Measurements from ENCODE around the gene ABLIM1.

GRCh38 chr10:114575417-114576131 is 82.5 kb downstream of the ABLIM1 start:
- TF ChIP-seq CTCF (conservative IDR thresholded peaks at IDR 0.05 in 1 of 2, IDR thresholded peaks at IDR 0.05 in 1 of 2; ENCODE audit: low read depth in 1 of 2, low read length in 2 of 2) (no peak), EZH2 (IDR thresholded peaks at IDR 0.05; ENCODE audit: low read length, missing control alignments) (no peak)

Measured in fibroblast of lung (primary cell).